PC-3 (cell line): ENCODE measurements around the gene ADAMTS9. TPM values are rescaled to one million over a fixed set of nuclear protein-coding genes. Genes with fewer than 3 reads are reported as not detected.

Source experiments
- ATAC-seq: fragments of 200-7000 bp; cut with Tn5 transposase; 2 replicates; pipeline ENCODE4 v1.9.1; 2020; ENCODE audit warnings: mild to moderate bottlenecking, moderate library complexity
- BruUV-seq: library from RNA; stranded (reverse); fragments of 400-500 nt; replicated peaks from 2 replicates; lab custom pipeline; 2021; lab: Mats Ljungman, UMichigan
- CTCF ChIA-PET: fragments of 300-600 bp; sonication (Branson Sonifier 250); formaldehyde crosslinking; loops from one replicate; lab custom pipeline; 2022; ENCODE audit warnings: antibody characterized with exemption; lab: Charles Lee
- POLR2A ChIA-PET: fragments of 300-600 bp; sonication (Branson Sonifier 250); formaldehyde crosslinking; loops from one replicate; lab custom pipeline; 2022; ENCODE audit warnings: antibody characterized with exemption; ENCODE audit not compliant: unreplicated experiment; lab: Charles Lee
- DNase-seq: peaks from one replicate; pipeline ENCODE4 v3.0.0-alpha.2; 2015
- H2AFZ ChIP-seq: fragments of 300-600 bp; sonication (generic); 2 replicates; pipeline ENCODE4 v1.6.0; 2016; ENCODE audit warnings: antibody characterized with exemption, low read length
- H3F3A ChIP-seq: fragments of 300-600 bp; sonication (generic); one replicate; pipeline ENCODE4 v1.6.0; 2017; ENCODE audit warnings: antibody characterized with exemption, low read length, control low read depth, mild to moderate bottlenecking; ENCODE audit not compliant: unreplicated experiment
- H3K27ac ChIP-seq: fragments of 300-600 bp; sonication (generic); 2 replicates; pipeline ENCODE4 v1.5.1; 2016; ENCODE audit warnings: mild to moderate bottlenecking, low read length
- H3K27me3 ChIP-seq: fragments of 300-600 bp; sonication (generic); 2 replicates; pipeline ENCODE4 v1.6.1; 2016; ENCODE audit warnings: low read length, mixed read lengths
- H3K36me3 ChIP-seq: fragments of 300-600 bp; sonication (generic); 2 replicates; pipeline ENCODE4 v1.6.1; 2016; ENCODE audit warnings: low read depth, mixed run types, low read length, mixed read lengths
- H3K4me1 ChIP-seq: fragments of 300-600 bp; sonication (generic); 2 replicates; pipeline ENCODE4 v1.5.1; 2016; ENCODE audit warnings: low read length; ENCODE audit not compliant: insufficient read depth
- H3K4me2 ChIP-seq: fragments of 300-600 bp; sonication (generic); 2 replicates; pipeline ENCODE4 v1.6.0; 2016; ENCODE audit warnings: low read length
- H3K4me3 ChIP-seq: fragments of 300-600 bp; sonication (generic); 2 replicates; pipeline ENCODE4 v1.5.1; 2016; ENCODE audit warnings: mild to moderate bottlenecking, low read length, mixed read lengths
- H3K79me2 ChIP-seq: fragments of 300-600 bp; sonication (generic); 2 replicates; pipeline ENCODE4 v1.6.1; 2017; ENCODE audit warnings: low read length, mixed read lengths
- H3K9ac ChIP-seq: fragments of 300-600 bp; sonication (generic); 2 replicates; pipeline ENCODE4 v1.6.0; 2016; ENCODE audit warnings: mild to moderate bottlenecking, low read length
- H3K9me2 ChIP-seq: fragments of 300-600 bp; sonication (generic); replicated peaks from 2 replicates; pipeline ENCODE4 v1.6.1; 2016; ENCODE audit warnings: mixed run types, low read length, mixed read lengths
- H3K9me3 ChIP-seq: fragments of 300-600 bp; sonication (generic); 2 replicates; pipeline ENCODE4 v1.6.1; 2016; ENCODE audit warnings: low read length, mixed read lengths
- H4K20me1 ChIP-seq: fragments of 300-600 bp; sonication (generic); 2 replicates; pipeline ENCODE4 v1.6.1; 2016; ENCODE audit warnings: low read length, mixed read lengths
- EZH2 ChIP-seq: fragments of 300-600 bp; sonication (generic); IDR thresholded peaks from one replicate; pipeline ENCODE4 v1.6.1; 2017; ENCODE audit warnings: antibody characterized with exemption, mild to moderate bottlenecking, low read length; ENCODE audit not compliant: unreplicated experiment
- EZH2phosphoT487 ChIP-seq: fragments of 300-600 bp; sonication (generic); IDR thresholded peaks from 2 replicates; pipeline ENCODE4 v1.6.1; 2018; ENCODE audit warnings: mild to moderate bottlenecking, antibody characterized with exemption, low read length, borderline replicate concordance
- intact Hi-C: fragments of 100-400 bp; cut with micrococcal nuclease; formaldehyde crosslinking; loops from 2 replicates; pipeline ENCODE4 v1.9.0; 2023
- total RNA-seq: library from RNA; depleted of rRNA; stranded (reverse); fragments of >200 nt; gene quantifications from 2 replicates; pipeline ENCODE4 v1.2.3, GENCODE V29; 2014
- TF ChIP-seq, protein P1 (sequence below): fragments of 300-600 bp; sonication (generic); conservative IDR thresholded peaks from 2 replicates; pipeline ENCODE4 v1.5.1; 2017; ENCODE audit warnings: antibody characterized with exemption, low read depth, mild to moderate bottlenecking, low read length

The ADAMTS9 gene
- total RNA-seq, 1 experiment from 2014 or later, result 0.55 TPM

DNA sequence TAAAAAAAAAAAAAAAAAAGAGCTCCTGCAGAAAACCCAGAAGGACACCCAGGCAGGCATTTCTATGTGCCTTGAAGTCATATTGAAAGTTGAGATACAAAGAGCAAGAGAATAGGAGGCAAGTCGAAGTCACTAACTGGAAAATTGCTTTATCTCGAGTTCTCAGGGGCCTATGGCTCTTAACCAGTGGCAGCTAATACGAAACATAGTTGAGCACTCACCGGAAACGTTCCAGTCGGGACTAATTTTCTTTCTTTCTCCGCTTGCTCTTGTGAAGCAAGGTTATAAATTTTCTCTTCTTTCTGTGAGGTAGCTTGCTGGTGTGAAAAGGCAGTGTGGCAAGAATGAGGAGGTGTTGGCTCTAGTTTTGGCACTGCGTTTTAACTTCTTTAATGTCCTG lies 181.5 kb downstream of the ADAMTS9 start:
- CTCF ChIA-PET, result no interaction called here
- no peaks in the 10 kb centered on the region for H3K9me3 ChIP-seq
- H4K20me1 ChIP-seq, result no peaks in the 10 kb centered on the region
- TF ChIP-seq EZH2 (no peak), EZH2phosphoT487 (no peak)
- TF ChIP-seq, protein P1, sequence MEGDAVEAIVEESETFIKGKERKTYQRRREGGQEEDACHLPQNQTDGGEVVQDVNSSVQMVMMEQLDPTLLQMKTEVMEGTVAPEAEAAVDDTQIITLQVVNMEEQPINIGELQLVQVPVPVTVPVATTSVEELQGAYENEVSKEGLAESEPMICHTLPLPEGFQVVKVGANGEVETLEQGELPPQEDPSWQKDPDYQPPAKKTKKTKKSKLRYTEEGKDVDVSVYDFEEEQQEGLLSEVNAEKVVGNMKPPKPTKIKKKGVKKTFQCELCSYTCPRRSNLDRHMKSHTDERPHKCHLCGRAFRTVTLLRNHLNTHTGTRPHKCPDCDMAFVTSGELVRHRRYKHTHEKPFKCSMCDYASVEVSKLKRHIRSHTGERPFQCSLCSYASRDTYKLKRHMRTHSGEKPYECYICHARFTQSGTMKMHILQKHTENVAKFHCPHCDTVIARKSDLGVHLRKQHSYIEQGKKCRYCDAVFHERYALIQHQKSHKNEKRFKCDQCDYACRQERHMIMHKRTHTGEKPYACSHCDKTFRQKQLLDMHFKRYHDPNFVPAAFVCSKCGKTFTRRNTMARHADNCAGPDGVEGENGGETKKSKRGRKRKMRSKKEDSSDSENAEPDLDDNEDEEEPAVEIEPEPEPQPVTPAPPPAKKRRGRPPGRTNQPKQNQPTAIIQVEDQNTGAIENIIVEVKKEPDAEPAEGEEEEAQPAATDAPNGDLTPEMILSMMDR, result no peak
- no peak for ATAC-seq
- no peak overlapping the region for H3K9ac ChIP-seq
- H3K4me2 ChIP-seq, result no peak overlapping the region
- no peaks in the 10 kb centered on the region for H3K36me3 ChIP-seq
- H3K27ac ChIP-seq, result no peak overlapping the region
- H2AFZ ChIP-seq, result no peak overlapping the region
- BruUV-seq, result no TSS peak
- H3F3A ChIP-seq, result no peaks in the 10 kb centered on the region
- intact Hi-C loops, result no loop called here
- no peaks in the 10 kb centered on the region for H3K4me1 ChIP-seq
- H3K9me2 ChIP-seq, result no peaks in the 10 kb centered on the region
- no peaks in the 10 kb centered on the region for H3K27me3 ChIP-seq
- DNase-seq, result no peak
- no peaks in the 10 kb centered on the region for H3K79me2 ChIP-seq
- POLR2A ChIA-PET, result no interaction called here
- no peak overlapping the region for H3K4me3 ChIP-seq

DNA sequence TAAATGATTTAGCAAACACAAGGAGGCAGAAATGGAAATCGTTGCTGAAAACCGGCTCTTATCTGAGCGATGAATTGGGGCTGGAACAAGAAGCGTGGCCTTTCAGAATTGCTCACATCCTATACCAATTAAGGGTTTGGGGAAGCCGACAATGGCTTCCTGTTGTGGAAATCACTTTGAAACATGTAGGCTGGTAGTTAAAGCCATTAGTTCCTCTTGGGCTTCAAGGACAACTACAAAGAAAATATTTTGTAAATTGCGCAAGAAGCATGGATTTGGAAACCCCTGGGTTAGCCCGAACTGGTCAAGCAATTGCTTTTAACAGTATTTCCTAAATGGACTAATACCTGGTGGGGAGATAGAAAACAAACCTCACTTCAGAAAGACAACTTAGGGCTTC lies 182.4 kb downstream of the ADAMTS9 start:
- DNase-seq, result no peak
- BruUV-seq, result no TSS peak
- Histone ChIP-seq H3K4me2 (no peak overlapping the region), H3K9me3 (no peaks in the 10 kb centered on the region), H3K36me3 (no peaks in the 10 kb centered on the region), H3K9me2 (no peaks in the 10 kb centered on the region), H3K79me2 (no peaks in the 10 kb centered on the region), H3K4me3 (no peak overlapping the region), H3K27ac (no peak overlapping the region), H3K9ac (no peak overlapping the region), H2AFZ (no peak overlapping the region), H3K27me3 (no peaks in the 10 kb centered on the region), H4K20me1 (no peaks in the 10 kb centered on the region), H3K4me1 (no peaks in the 10 kb centered on the region), H3F3A (no peaks in the 10 kb centered on the region)
- ChIA-PET CTCF (no interaction called here), POLR2A (no interaction called here)
- intact Hi-C loops, result no loop called here
- TF ChIP-seq EZH2 (no peak), EZH2phosphoT487 (no peak)
- TF ChIP-seq, protein P1, result no peak
- ATAC-seq, result no peak

DNA sequence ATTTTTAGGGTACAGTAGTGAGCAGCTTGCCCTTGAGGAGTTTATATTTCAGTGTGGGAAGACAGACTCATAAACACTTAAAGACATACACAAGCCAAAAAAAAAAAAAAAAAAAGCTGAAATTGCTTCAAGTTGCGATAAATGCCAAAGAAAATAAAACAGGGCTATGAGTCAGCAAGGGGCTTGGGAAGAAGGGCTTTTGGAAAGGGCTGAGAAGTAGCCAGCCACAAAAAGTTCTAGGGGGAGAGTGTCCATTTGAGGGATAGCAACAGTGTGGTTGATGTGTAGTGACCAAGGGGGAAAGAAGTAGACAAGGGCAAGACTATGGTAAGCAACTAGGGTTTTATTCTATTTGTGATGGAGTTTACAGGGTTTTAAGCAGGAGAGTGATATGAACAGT lies 185.5 kb downstream of the ADAMTS9 start:
- BruUV-seq, result no TSS peak
- ATAC-seq, result no peak
- Histone ChIP-seq H3K4me3 (no peak overlapping the region), H3K79me2 (no peaks in the 10 kb centered on the region), H3K36me3 (no peaks in the 10 kb centered on the region), H3K9me2 (no peaks in the 10 kb centered on the region), H2AFZ (no peak overlapping the region), H3K9ac (no peak overlapping the region), H3K27ac (no peak overlapping the region), H4K20me1 (no peaks in the 10 kb centered on the region), H3K4me1 (no peaks in the 10 kb centered on the region), H3K9me3 (no peaks in the 10 kb centered on the region), H3F3A (no peaks in the 10 kb centered on the region), H3K4me2 (no peak overlapping the region), H3K27me3 (no peaks in the 10 kb centered on the region)
- POLR2A ChIA-PET, result no interaction called here
- TF ChIP-seq EZH2phosphoT487, result no peak
- TF ChIP-seq EZH2, result no peak
- TF ChIP-seq, protein P1, result no peak
- DNase-seq, result no peak
- intact Hi-C loops, result no loop called here
- CTCF ChIA-PET, result no interaction called here
